Peyer's patch (tissue), 4 donors: Measurements from ENCODE around the gene SLC1A3. TPM values are rescaled to one million over a fixed set of nuclear protein-coding genes. Genes with fewer than 3 reads are reported as not detected.

Experiments
- DNase-seq, 3 donors: peaks; one replicate each; pipeline ENCODE4 v3.0.0-alpha.2; 2017 to 2019
- H3K27ac ChIP-seq, 4 donors: fragments of 200-600 bp; sonication (generic); one replicate each; pipeline ENCODE4 v1.5.1; 2016 to 2019
- H3K27me3 ChIP-seq, 2 donors: fragments of 200-600 bp; sonication (generic); one replicate each; pipeline ENCODE4 v1.5.1; 2019
- H3K36me3 ChIP-seq, 3 donors: fragments of 200-600 bp; sonication (generic); one replicate each; pipeline ENCODE4 v1.5.1; 2016 to 2019
- H3K4me1 ChIP-seq, 4 donors: fragments of 200-600 bp; sonication (generic); one replicate each; pipeline ENCODE4 v1.5.1; 2016 to 2019
- H3K4me3 ChIP-seq, 4 donors: fragments of 200-600 bp; sonication (generic); 1 replicate in 3 of 4; 2 replicates in 1 of 4; pipeline ENCODE4 v1.5.1; 2016 to 2019; ENCODE audit warnings: mild to moderate bottlenecking in 1 of 4
- H3K9me3 ChIP-seq, 4 donors: fragments of 200-600 bp; sonication (generic); one replicate each; pipeline ENCODE4 v1.5.1; 2016 to 2019; ENCODE audit warnings: mild to moderate bottlenecking in 1 of 4
- CTCF ChIP-seq, 6 experiments: fragments of 450-650 bp in 4 of 6; fragments of 200-600 bp in 2 of 6; sonication (generic) in 1 of 6; IDR thresholded peaks; one replicate each; pipeline ENCODE4 v1.5.1; 2017 to 2019; ENCODE audit warnings: antibody characterized with exemption in 6 of 6, mild to moderate bottlenecking in 3 of 6, moderate library complexity in 1 of 6
- POLR2A ChIP-seq, 2 donors: fragments of 450-650 bp; IDR thresholded peaks; one replicate each; pipeline ENCODE4 v1.5.1; 2017; ENCODE audit warnings: antibody characterized with exemption in 2 of 2, mild to moderate bottlenecking in 2 of 2, moderate library complexity in 2 of 2
- total RNA-seq, 4 donors: library from RNA; depleted of rRNA; stranded (reverse); fragments of >200 nt; gene quantifications; one replicate each; pipeline ENCODE4 v1.1.0, GENCODE V29; 2016

The SLC1A3 gene
- total RNA-seq, 4 donors from 2014 or later, result 0.95 to 7.4 (median 3.0) TPM

- H3K36me3 ChIP-seq, result no peaks in the 10 kb centered on the region
- no peak overlapping the region for H3K4me3 ChIP-seq
- no peak overlapping the region for H3K27ac ChIP-seq
- no peaks in the 10 kb centered on the region for H3K4me1 ChIP-seq
- no peaks in the 10 kb centered on the region for H3K9me3 ChIP-seq
- DNase-seq, result no peak
- TF ChIP-seq POLR2A (IDR thresholded peaks at IDR 0.05) (no peak), CTCF (IDR thresholded peaks at IDR 0.05) (no peak)
- no peaks in the 10 kb centered on the region for H3K27me3 ChIP-seq
Measured at GRCh38 chr5:36648426-36648825, 42.0 kb downstream of the SLC1A3 start.

- no peak overlapping the region for H3K4me3 ChIP-seq
- DNase-seq, result no peak
- TF ChIP-seq POLR2A (IDR thresholded peaks at IDR 0.05), result no peak
- TF ChIP-seq CTCF (IDR thresholded peaks at IDR 0.05), result no peak
- H3K9me3 ChIP-seq, result no peaks in the 10 kb centered on the region
- H3K27me3 ChIP-seq, result no peaks in the 10 kb centered on the region
- no peak overlapping the region for H3K27ac ChIP-seq
- H3K36me3 ChIP-seq, result no peaks in the 10 kb centered on the region
- no peaks in the 10 kb centered on the region for H3K4me1 ChIP-seq
Measured at GRCh38 chr5:36651761-36652685, 45.6 kb downstream of the SLC1A3 start.

GRCh38 chr5:36653044-36653705, 46.8 kb downstream of the SLC1A3 start:
- Histone ChIP-seq H3K4me1 (no peaks in the 10 kb centered on the region), H3K36me3 (no peaks in the 10 kb centered on the region), H3K4me3 (no peak overlapping the region), H3K27me3 (no peaks in the 10 kb centered on the region), H3K27ac (no peak overlapping the region), H3K9me3 (no peaks in the 10 kb centered on the region)
- no peak for DNase-seq
- no peak for TF ChIP-seq POLR2A (IDR thresholded peaks at IDR 0.05)
- no peak for TF ChIP-seq CTCF (IDR thresholded peaks at IDR 0.05)

- TF ChIP-seq CTCF (IDR thresholded peaks at IDR 0.05), result no peak
- no peaks in the 10 kb centered on the region for H3K36me3 ChIP-seq
- no peak overlapping the region for H3K4me3 ChIP-seq
- H3K4me1 ChIP-seq, result no peaks in the 10 kb centered on the region
- no peak for DNase-seq
- no peak overlapping the region for H3K27ac ChIP-seq
- no peaks in the 10 kb centered on the region for H3K27me3 ChIP-seq
- H3K9me3 ChIP-seq, result no peaks in the 10 kb centered on the region
Measured at GRCh38 chr5:36654564-36654963, 48.2 kb downstream of the SLC1A3 start.

GRCh38 chr5:36655161-36655560, 48.8 kb downstream of the SLC1A3 start:
- Histone ChIP-seq H3K9me3 (no peaks in the 10 kb centered on the region), H3K4me1 (no peaks in the 10 kb centered on the region), H3K27ac (no peak overlapping the region), H3K27me3 (no peaks in the 10 kb centered on the region), H3K36me3 (no peaks in the 10 kb centered on the region), H3K4me3 (no peak overlapping the region)
- TF ChIP-seq CTCF (IDR thresholded peaks at IDR 0.05) (no peak), POLR2A (IDR thresholded peaks at IDR 0.05) (no peak)
- DNase-seq, result no peak
